Activated B cell treated with CpG ODN at 0.5 μM for 24 hours (primary cell): ENCODE measurements around the gene ADAM17. TPM values are rescaled to one million over a fixed set of nuclear protein-coding genes. Genes with fewer than 3 reads are reported as not detected.
"Not testable (repeated sequence)": the region's sequence is repeated elsewhere in the genome, so short reads cannot be mapped to it uniquely, and the experiment has no call there.

ENCODE experiments used
- ATAC-seq: fragments of 200-7000 bp; cut with Tn5 transposase; one replicate; pipeline ENCODE4 v1.10.0; 2021; ENCODE audit warnings: low read depth, mild to moderate bottlenecking, moderate library complexity
- CTCF ChIA-PET: fragments of 350-600 bp; sonication (Branson Sonifier 250); formaldehyde crosslinking; loops from one replicate; lab custom pipeline; 2021; ENCODE audit warnings: antibody characterized with exemption; lab: Charles Lee
- POLR2A ChIA-PET: fragments of 350-600 bp; sonication (Branson Sonifier 250); formaldehyde crosslinking; loops from one replicate; lab custom pipeline; 2021; ENCODE audit warnings: antibody characterized with exemption; lab: Charles Lee
- DNase-seq: peaks from one replicate; pipeline ENCODE4 v3.0.0; 2022
- H3K27ac Mint-ChIP-seq: one replicate; pipeline ENCODE4 v1.8.0; 2020; ENCODE audit warnings: mixed read lengths
- H3K27me3 Mint-ChIP-seq: one replicate; pipeline ENCODE4 v1.8.0; 2021; ENCODE audit warnings: mixed read lengths
- H3K36me3 Mint-ChIP-seq: one replicate; pipeline ENCODE4 v1.8.0; 2021; ENCODE audit warnings: low read depth, mixed read lengths
- H3K4me1 Mint-ChIP-seq: one replicate; pipeline ENCODE4 v1.8.0; 2021; ENCODE audit warnings: mixed read lengths
- H3K4me3 Mint-ChIP-seq: one replicate; pipeline ENCODE4 v1.8.0; 2020; ENCODE audit warnings: mild to moderate bottlenecking, mixed read lengths
- H3K9me3 Mint-ChIP-seq: one replicate; pipeline ENCODE4 v1.8.0; 2020; ENCODE audit warnings: mixed read lengths
- intact Hi-C: fragments of 100-400 bp; cut with micrococcal nuclease; formaldehyde crosslinking; loops from one replicate; pipeline ENCODE4 v1.15.1; 2024
- total RNA-seq: library from RNA; stranded (reverse); gene quantifications from 2 replicates; pipeline ENCODE4 v1.2.3, GENCODE V29; 2022
- TF ChIP-seq, protein P1 (sequence below): fragments of 200-600 bp; IDR thresholded peaks from one replicate; pipeline ENCODE4 v1.8.0; 2022; ENCODE audit warnings: antibody characterized with exemption, mild to moderate bottlenecking

Gene ADAM17
- total RNA-seq, 1 donor from 2014 or later: 39.5 TPM

DNA sequence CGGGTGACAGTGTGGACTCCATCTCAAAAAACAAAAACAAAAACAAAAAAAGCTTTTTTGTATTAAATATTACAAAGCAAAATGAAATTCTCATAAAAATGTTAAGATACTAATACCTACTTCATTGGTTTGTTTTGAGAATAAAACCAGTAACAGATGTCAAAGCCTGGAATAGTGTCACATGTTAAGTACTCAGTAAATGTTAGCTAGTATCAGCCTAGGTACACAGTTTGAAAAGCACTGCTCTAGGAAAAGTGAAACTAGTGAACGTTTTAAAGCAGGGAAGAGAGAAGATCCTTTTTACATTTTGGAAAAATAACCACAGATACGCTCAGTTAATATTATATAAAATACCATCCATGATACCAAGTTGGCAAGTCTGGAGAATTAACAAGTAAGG, 37.1 kb upstream of the ADAM17 start:
- H3K27ac Mint-ChIP-seq: no peak overlapping the region

DNA sequence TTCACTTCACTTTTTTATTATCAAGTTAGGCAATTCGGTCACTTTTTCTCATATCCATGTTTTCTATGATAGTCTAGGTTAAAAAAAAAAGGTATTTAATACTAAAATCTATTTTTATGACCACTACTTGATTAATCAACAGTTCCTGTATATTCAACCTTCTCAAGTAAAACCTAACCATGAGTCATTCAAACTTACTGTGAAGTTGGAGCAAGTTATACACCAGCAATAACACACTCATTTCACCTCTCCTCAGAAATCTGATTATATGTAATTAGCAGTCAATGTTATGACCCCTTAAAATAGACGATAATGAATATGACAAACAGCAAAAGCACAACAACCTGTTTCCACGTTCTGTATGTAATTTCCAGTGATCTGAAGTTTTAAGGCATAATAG, 35.0 kb upstream of the ADAM17 start:
- no peak for ATAC-seq
- peaks cover 61% of the 10 kb centered on the region for H3K36me3 Mint-ChIP-seq
- POLR2A ChIA-PET: interaction anchor here (0.6 kb wide), 1 partner anchor 17 kb away, joined by 3 read pairs; no protein-coding TSS in a partner anchor
- TF ChIP-seq, protein P1, sequence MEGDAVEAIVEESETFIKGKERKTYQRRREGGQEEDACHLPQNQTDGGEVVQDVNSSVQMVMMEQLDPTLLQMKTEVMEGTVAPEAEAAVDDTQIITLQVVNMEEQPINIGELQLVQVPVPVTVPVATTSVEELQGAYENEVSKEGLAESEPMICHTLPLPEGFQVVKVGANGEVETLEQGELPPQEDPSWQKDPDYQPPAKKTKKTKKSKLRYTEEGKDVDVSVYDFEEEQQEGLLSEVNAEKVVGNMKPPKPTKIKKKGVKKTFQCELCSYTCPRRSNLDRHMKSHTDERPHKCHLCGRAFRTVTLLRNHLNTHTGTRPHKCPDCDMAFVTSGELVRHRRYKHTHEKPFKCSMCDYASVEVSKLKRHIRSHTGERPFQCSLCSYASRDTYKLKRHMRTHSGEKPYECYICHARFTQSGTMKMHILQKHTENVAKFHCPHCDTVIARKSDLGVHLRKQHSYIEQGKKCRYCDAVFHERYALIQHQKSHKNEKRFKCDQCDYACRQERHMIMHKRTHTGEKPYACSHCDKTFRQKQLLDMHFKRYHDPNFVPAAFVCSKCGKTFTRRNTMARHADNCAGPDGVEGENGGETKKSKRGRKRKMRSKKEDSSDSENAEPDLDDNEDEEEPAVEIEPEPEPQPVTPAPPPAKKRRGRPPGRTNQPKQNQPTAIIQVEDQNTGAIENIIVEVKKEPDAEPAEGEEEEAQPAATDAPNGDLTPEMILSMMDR: no peak
- no peak overlapping the region for H3K4me3 Mint-ChIP-seq
- no peaks in the 10 kb centered on the region for H3K9me3 Mint-ChIP-seq
- no peak overlapping the region for H3K27ac Mint-ChIP-seq
- intact Hi-C loops: loop anchor here (5.0 kb wide), 1 partner anchor 33 kb away; the partner anchor contains the start of gene ADAM17
- peaks cover 14% of the 10 kb centered on the region for H3K4me1 Mint-ChIP-seq
- CTCF ChIA-PET: no interaction called here
- H3K27me3 Mint-ChIP-seq: no peaks in the 10 kb centered on the region
- no peak for DNase-seq

More for the DNA sequence above, 37.1 kb upstream of the ADAM17 start:
- POLR2A ChIA-PET: interaction anchor here (1.0 kb wide), 1 partner anchor 16 kb away, joined by 3 read pairs; no protein-coding TSS in a partner anchor
- no peaks in the 10 kb centered on the region for H3K9me3 Mint-ChIP-seq
- H3K27me3 Mint-ChIP-seq: no peaks in the 10 kb centered on the region
- H3K36me3 Mint-ChIP-seq: peaks cover 44% of the 10 kb centered on the region
- DNase-seq (no peak), ATAC-seq (no peak)
- H3K4me1 Mint-ChIP-seq: peaks cover 30% of the 10 kb centered on the region
- CTCF ChIA-PET: no interaction called here
- H3K4me3 Mint-ChIP-seq: no peak overlapping the region
- TF ChIP-seq, protein P1: no peak
- intact Hi-C loops: loop anchor here (5.0 kb wide), 1 partner anchor 35 kb away; the partner anchor contains the start of gene ADAM17

DNA sequence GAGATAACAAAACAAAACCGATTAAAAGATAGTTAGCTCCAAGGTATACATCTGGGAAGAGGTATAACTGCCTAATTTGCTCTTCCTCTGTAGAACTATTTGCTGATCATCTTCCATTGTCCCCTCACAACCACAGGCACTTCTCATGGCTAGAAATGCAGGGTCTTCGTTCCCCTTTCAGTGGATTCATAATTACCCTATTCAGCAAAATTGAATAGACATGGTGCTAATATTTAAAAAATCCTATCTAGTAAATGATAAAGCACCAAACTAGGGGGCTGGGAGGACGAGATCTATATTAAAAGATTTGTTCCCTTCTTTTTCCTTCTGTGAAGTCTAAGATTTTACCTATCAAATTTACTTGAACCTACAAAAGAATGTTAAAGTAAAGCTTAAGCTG, 30.8 kb upstream of the ADAM17 start:
- no peak overlapping the region for H3K27ac Mint-ChIP-seq
- H3K9me3 Mint-ChIP-seq: no peaks in the 10 kb centered on the region
- CTCF ChIA-PET: no interaction called here
- no peak overlapping the region for H3K4me3 Mint-ChIP-seq
- H3K36me3 Mint-ChIP-seq: peaks cover 68% of the 10 kb centered on the region
- H3K4me1 Mint-ChIP-seq: no peaks in the 10 kb centered on the region
- no peaks in the 10 kb centered on the region for H3K27me3 Mint-ChIP-seq
- intact Hi-C loops: no loop called here
- DNase-seq (no peak), ATAC-seq (no peak)
- TF ChIP-seq, protein P1: no peak
- POLR2A ChIA-PET: no interaction called here

DNA sequence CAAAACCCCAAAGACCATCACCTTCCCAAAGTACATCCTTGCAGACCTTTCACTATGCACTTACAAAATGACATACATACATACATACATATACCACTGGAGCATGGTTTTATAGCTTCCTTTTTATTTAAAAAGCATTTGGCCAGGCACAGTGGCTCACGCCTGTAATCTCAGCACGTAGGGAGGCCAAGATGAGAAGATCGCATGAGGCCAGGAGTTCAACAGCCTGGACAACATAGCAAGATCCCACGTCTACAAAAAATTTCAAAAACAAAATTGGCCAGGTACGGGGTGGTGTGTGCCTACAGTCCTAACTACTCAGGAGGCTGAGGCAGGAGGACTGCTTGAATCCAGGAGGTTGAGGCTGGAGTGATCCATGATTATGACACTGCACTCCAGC, 29.9 kb upstream of the ADAM17 start:
- ATAC-seq: no peak
- H3K9me3 Mint-ChIP-seq: no peaks in the 10 kb centered on the region
- H3K36me3 Mint-ChIP-seq: peaks cover 60% of the 10 kb centered on the region
- TF ChIP-seq, protein P1: no peak
- ChIA-PET POLR2A (no interaction called here), CTCF (no interaction called here)
- H3K27ac Mint-ChIP-seq: no peak overlapping the region
- H3K4me3 Mint-ChIP-seq: no peak overlapping the region
- no peaks in the 10 kb centered on the region for H3K4me1 Mint-ChIP-seq
- H3K27me3 Mint-ChIP-seq: no peaks in the 10 kb centered on the region
- DNase-seq: no peak
- intact Hi-C loops: no loop called here

DNA sequence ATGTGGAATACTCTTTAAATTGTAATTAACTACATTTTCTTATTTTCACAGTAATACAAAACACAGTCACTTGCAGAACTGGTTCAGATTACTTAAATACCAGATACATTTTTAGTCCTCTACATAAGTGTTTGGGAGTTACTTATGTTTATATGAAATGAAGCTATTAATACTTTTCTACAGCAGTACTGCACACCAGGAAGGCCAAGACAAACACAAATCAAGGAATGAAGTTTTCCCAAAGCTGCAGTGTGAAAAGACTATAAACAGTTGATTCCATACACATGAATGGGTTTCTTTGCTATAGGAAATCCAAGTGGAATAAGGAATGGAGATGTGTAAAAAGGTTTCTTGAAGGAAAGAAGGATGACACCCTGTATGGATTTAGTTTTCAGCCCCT, 29.3 kb upstream of the ADAM17 start:
- POLR2A ChIA-PET, DNase-seq, H3K4me3 Mint-ChIP-seq, H3K9me3 Mint-ChIP-seq, ATAC-seq, H3K27ac Mint-ChIP-seq, H3K27me3 Mint-ChIP-seq, intact Hi-C loops, H3K4me1 Mint-ChIP-seq, CTCF ChIA-PET: not testable (repeated sequence)
- peaks cover 57% of the 10 kb centered on the region for H3K36me3 Mint-ChIP-seq

DNA sequence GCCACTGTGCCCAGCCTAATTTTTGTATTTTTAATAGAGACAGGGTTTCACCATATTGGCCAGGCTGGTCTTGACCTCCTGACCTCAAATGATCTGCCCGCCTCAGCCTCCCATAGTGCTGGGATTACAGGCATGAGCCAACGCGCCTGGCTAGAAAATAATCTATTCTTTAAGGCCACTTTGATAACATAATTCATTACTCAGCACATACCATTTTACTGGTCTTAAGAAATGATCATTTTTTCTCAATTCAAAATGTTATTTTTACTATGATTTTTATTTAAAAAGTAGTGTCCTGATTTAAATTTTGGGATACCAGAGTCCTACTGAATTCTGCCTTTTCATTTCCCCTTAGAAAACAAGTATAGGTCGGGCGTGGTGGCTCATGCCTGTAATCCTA, 27.0 kb upstream of the ADAM17 start:
- Mint-ChIP-seq H3K9me3 (no peaks in the 10 kb centered on the region), H3K4me1 (no peaks in the 10 kb centered on the region), H3K36me3 (peaks cover 44% of the 10 kb centered on the region), H3K4me3 (no peak overlapping the region), H3K27ac (no peak overlapping the region), H3K27me3 (no peaks in the 10 kb centered on the region)
- TF ChIP-seq, protein P1: no peak
- ChIA-PET CTCF (no interaction called here), POLR2A (interaction anchor here (0.8 kb wide), 1 partner anchor 47 kb away, joined by 4 read pairs; no protein-coding TSS in a partner anchor)
- DNase-seq (no peak), ATAC-seq (no peak)
- intact Hi-C loops: no loop called here
